MCF 10A (cell line): ENCODE data around the gene TATDN2. TPM values are rescaled to one million over a fixed set of nuclear protein-coding genes. Genes with fewer than 3 reads are reported as not detected.

ENCODE experiments used
- BruUV-seq: library from RNA; stranded (reverse); fragments of 400-500 nt; replicated peaks from 2 replicates; lab custom pipeline; 2021; lab: Mats Ljungman, UMichigan
- CTCF ChIA-PET: fragments of 300-600 bp; sonication (Branson Sonifier 250); formaldehyde crosslinking; extraction: SDS; loops from one replicate; lab custom pipeline; 2021; ENCODE audit warnings: antibody characterized with exemption, inconsistent platforms; lab: Yijun Ruan, JAX
- POLR2A ChIA-PET: fragments of 300-600, 350-650 bp; sonication (Branson Sonifier 250); formaldehyde crosslinking; extraction: SDS; loops from one replicate; lab custom pipeline; 2020; ENCODE audit warnings: antibody characterized with exemption, inconsistent platforms; lab: Yijun Ruan, JAX
- DNase-seq: peaks from one replicate; pipeline ENCODE4 v3.0.0-alpha.2; 2018; ENCODE audit not compliant: unreplicated experiment
- H3K27ac Mint-ChIP-seq: one replicate; pipeline ENCODE4 v1.8.0; 2022; ENCODE audit warnings: mild to moderate bottlenecking, low read depth, mixed read lengths; ENCODE audit not compliant: unreplicated experiment
- H3K27me3 Mint-ChIP-seq: one replicate; pipeline ENCODE4 v1.8.0; 2022; ENCODE audit warnings: mixed read lengths; ENCODE audit not compliant: insufficient read depth, unreplicated experiment
- H3K36me3 Mint-ChIP-seq: one replicate; pipeline ENCODE4 v1.8.0; 2022; ENCODE audit warnings: mild to moderate bottlenecking, moderate library complexity, mixed read lengths; ENCODE audit not compliant: insufficient read depth, unreplicated experiment
- H3K4me1 Mint-ChIP-seq: one replicate; pipeline ENCODE4 v1.8.0; 2022; ENCODE audit warnings: mixed read lengths; ENCODE audit not compliant: insufficient read depth, unreplicated experiment
- H3K4me3 Mint-ChIP-seq: one replicate; pipeline ENCODE4 v1.8.0; 2022; ENCODE audit warnings: mild to moderate bottlenecking, moderate library complexity, mixed read lengths; ENCODE audit not compliant: unreplicated experiment
- H3K9me3 Mint-ChIP-seq: one replicate; pipeline ENCODE4 v1.8.0; 2022; ENCODE audit warnings: mixed read lengths; ENCODE audit not compliant: unreplicated experiment
- CTCF ChIP-seq: fragments of 200-600 bp; IDR thresholded peaks from one replicate; pipeline ENCODE4 v1.8.0; 2022; ENCODE audit warnings: antibody characterized with exemption, mild to moderate bottlenecking; ENCODE audit not compliant: unreplicated experiment
- intact Hi-C: fragments of 100-400 bp; cut with micrococcal nuclease; formaldehyde crosslinking; loops from 2 replicates; pipeline ENCODE4 v1.14.1; 2022
- total RNA-seq: library from RNA; stranded (reverse); gene quantifications from 2 replicates; pipeline ENCODE4 v1.2.3, GENCODE V29; 2022

Gene TATDN2
- total RNA-seq, 1 experiment from 2014 or later: 25.9 TPM

- intact Hi-C loops: loop anchor here (2.0 kb wide), 1 partner anchor 81 kb away; no protein-coding TSS in a partner anchor
- DNase-seq: no peak
- ChIA-PET CTCF (interaction anchor here (0.6 to 2.8 kb wide), 16 partner anchors 13 to 1493 kb away, joined by 3 to 19 read pairs (median 3); partner anchors contain the start of gene CRELD1), POLR2A (interaction anchor here (0.6 to 1.6 kb wide), 9 partner anchors 10 to 452 kb away, joined by 3 to 4 read pairs (median 3); partner anchors contain the start of genes TATDN2 and VHL)
- H3K27ac Mint-ChIP-seq: peak overlapping the region; percentile 0
- H3K9me3 Mint-ChIP-seq: no peaks in the 10 kb centered on the region
- H3K36me3 Mint-ChIP-seq: peaks cover 19% of the 10 kb centered on the region
- no peak overlapping the region for H3K4me3 Mint-ChIP-seq
- BruUV-seq: no TSS peak
- no peaks in the 10 kb centered on the region for H3K27me3 Mint-ChIP-seq
- peaks cover 21% of the 10 kb centered on the region for H3K4me1 Mint-ChIP-seq
- no peak for TF ChIP-seq CTCF
Observed at GRCh38 chr3:10223676-10224639, 24.3 kb upstream of the TATDN2 start.

- DNase-seq: peak; percentile 88
- intact Hi-C loops: loop anchor here (1.0 to 2.0 kb wide), 4 partner anchors 61 to 279 kb away; partner anchors contain the start of genes BRK1 and IRAK2
- H3K4me3 Mint-ChIP-seq: no peak overlapping the region
Observed at GRCh38 chr3:10224794-10225665, 23.2 kb upstream of the TATDN2 start.

GRCh38 chr3:10226293-10226692, 22.0 kb upstream of the TATDN2 start:
- H3K4me1 Mint-ChIP-seq: peaks cover 15% of the 10 kb centered on the region
- POLR2A ChIA-PET: interaction anchor here (0.7 to 1.3 kb wide), 3 partner anchors 22 to 1132 kb away, joined by 3 to 7 read pairs (median 5); partner anchors contain the start of genes OGG1 and TATDN2
- no peak overlapping the region for H3K4me3 Mint-ChIP-seq
- TF ChIP-seq CTCF: no peak
- DNase-seq: no peak
- no peak overlapping the region for H3K27ac Mint-ChIP-seq
- peaks cover 19% of the 10 kb centered on the region for H3K36me3 Mint-ChIP-seq
- CTCF ChIA-PET: interaction anchor here (0.6 to 1.1 kb wide), 4 partner anchors 35 to 63 kb away, joined by 3 to 6 read pairs (median 4); no protein-coding TSS in a partner anchor
- no peaks in the 10 kb centered on the region for H3K27me3 Mint-ChIP-seq
- no TSS peak for BruUV-seq
- intact Hi-C loops: no loop called here
- H3K9me3 Mint-ChIP-seq: no peaks in the 10 kb centered on the region

More at GRCh38 chr3:10224794-10225665, 23.2 kb upstream of the TATDN2 start:
- POLR2A ChIA-PET: no interaction called here
- Mint-ChIP-seq H3K4me1 (peaks cover 21% of the 10 kb centered on the region), H3K27me3 (no peaks in the 10 kb centered on the region), H3K27ac (no peak overlapping the region), H3K9me3 (no peaks in the 10 kb centered on the region), H3K36me3 (peaks cover 19% of the 10 kb centered on the region)
- no TSS peak for BruUV-seq
- TF ChIP-seq CTCF: peak; percentile 78
- CTCF ChIA-PET: interaction anchor here (0.6 to 1.1 kb wide), 3 partner anchors 32 to 252 kb away, joined by 3 to 6 read pairs (median 5); no protein-coding TSS in a partner anchor
